GM12875 (cell line): ENCODE data around the gene ALS2CL.

Experiments
- H3K4me3 ChIP-seq: one replicate; pipeline ENCODE4 v1.5.1; 2011; ENCODE audit warnings: low read depth, low read length, control low read depth
- CTCF ChIP-seq: IDR thresholded peaks from 2 replicates; pipeline ENCODE4 v1.5.1; 2011; ENCODE audit warnings: low read depth, mild to moderate bottlenecking, control low read depth, inconsistent platforms, low read length, moderate library complexity, borderline replicate concordance; ENCODE audit not compliant: insufficient read depth

The ALS2CL gene

GRCh38 chr3:46651084-46651483, 42.4 kb downstream of the ALS2CL start:
- TF ChIP-seq CTCF = no peak
- no peak overlapping the region for H3K4me3 ChIP-seq

GRCh38 chr3:46649436-46649835, 44.0 kb downstream of the ALS2CL start:
- no peak overlapping the region for H3K4me3 ChIP-seq
- no peak for TF ChIP-seq CTCF

- TF ChIP-seq CTCF = no peak
- no peak overlapping the region for H3K4me3 ChIP-seq
These were observed 45.4 kb downstream of the ALS2CL start for GRCh38 chr3:46648096-46648495.

- no peak overlapping the region for H3K4me3 ChIP-seq
- TF ChIP-seq CTCF = no peak
These were observed 46.8 kb downstream of the ALS2CL start for GRCh38 chr3:46646700-46647099.

GRCh38 chr3:46643701-46644100, 49.8 kb downstream of the ALS2CL start:
- no peak for TF ChIP-seq CTCF
- H3K4me3 ChIP-seq = no peak overlapping the region

- no peak overlapping the region for H3K4me3 ChIP-seq
- no peak for TF ChIP-seq CTCF
These were observed 50.5 kb downstream of the ALS2CL start for GRCh38 chr3:46642971-46643370.

GRCh38 chr3:46640927-46641326, 52.6 kb downstream of the ALS2CL start:
- H3K4me3 ChIP-seq = no peak overlapping the region
- no peak for TF ChIP-seq CTCF
